GM18951 (cell line): ENCODE measurements around the gene DPY19L2.
"Not testable (repeated sequence)": the region's sequence is repeated elsewhere in the genome, so short reads cannot be mapped to it uniquely, and the experiment has no call there.

Experiments used
- in situ Hi-C: fragments of 300-500 bp; cut with MboI; formaldehyde crosslinking; loops from one replicate; pipeline ENCODE4 v1.12.0; 2022; ENCODE audit warnings: low sequenced_read_pairs, mixed read lengths, inconsistent platforms; ENCODE audit not compliant: unreplicated experiment

DPY19L2 gene

GRCh38 chr12:63669427-63669826 is 1.1 kb upstream of the DPY19L2 start:
- in situ Hi-C loops, result not testable (repeated sequence)

- in situ Hi-C loops, result not testable (repeated sequence)
Observed at GRCh38 chr12:63668800-63669365, 590 bp upstream of the DPY19L2 start.

GRCh38 chr12:63663005-63663404 is 5.3 kb downstream of the DPY19L2 start:
- in situ Hi-C loops, result not testable (repeated sequence)

GRCh38 chr12:63658501-63658900 is 9.8 kb downstream of the DPY19L2 start:
- in situ Hi-C loops, result not testable (repeated sequence)

- in situ Hi-C loops, result not testable (repeated sequence)
Observed at GRCh38 chr12:63656407-63656806, 11.9 kb downstream of the DPY19L2 start.

- in situ Hi-C loops, result not testable (repeated sequence)
Observed at GRCh38 chr12:63655543-63656257, 12.6 kb downstream of the DPY19L2 start.

- in situ Hi-C loops, result not testable (repeated sequence)
Observed at GRCh38 chr12:63654481-63654880, 13.8 kb downstream of the DPY19L2 start.

GRCh38 chr12:63649517-63649916 is 18.8 kb downstream of the DPY19L2 start:
- in situ Hi-C loops, result not testable (repeated sequence)

GRCh38 chr12:63643381-63644140 is 24.7 kb downstream of the DPY19L2 start:
- in situ Hi-C loops, result not testable (repeated sequence)

GRCh38 chr12:63624258-63624657 is 44.0 kb downstream of the DPY19L2 start:
- in situ Hi-C loops, result not testable (repeated sequence)

- in situ Hi-C loops, result not testable (repeated sequence)
Observed at GRCh38 chr12:63615544-63615943, 52.7 kb downstream of the DPY19L2 start.

- in situ Hi-C loops, result not testable (repeated sequence)
Observed at GRCh38 chr12:63611285-63611684, 57.0 kb downstream of the DPY19L2 start.

- in situ Hi-C loops, result not testable (repeated sequence)
Observed at GRCh38 chr12:63609281-63609680, 59.0 kb downstream of the DPY19L2 start.

GRCh38 chr12:63604985-63605384 is 63.3 kb downstream of the DPY19L2 start:
- in situ Hi-C loops, result not testable (repeated sequence)

- in situ Hi-C loops, result not testable (repeated sequence)
Observed at GRCh38 chr12:63594828-63595227, 73.5 kb downstream of the DPY19L2 start.

- in situ Hi-C loops, result not testable (repeated sequence)
Observed at GRCh38 chr12:63584426-63584825, 83.9 kb downstream of the DPY19L2 start.

GRCh38 chr12:63583289-63583688 is 85.0 kb downstream of the DPY19L2 start:
- in situ Hi-C loops, result not testable (repeated sequence)

- in situ Hi-C loops, result not testable (repeated sequence)
Observed at GRCh38 chr12:63577631-63578030, 90.7 kb downstream of the DPY19L2 start.

GRCh38 chr12:63572038-63572437 is 96.3 kb downstream of the DPY19L2 start:
- in situ Hi-C loops, result not testable (repeated sequence)

GRCh38 chr12:63558445-63558844 is 109.8 kb downstream of the DPY19L2 start:
- in situ Hi-C loops, result not testable (repeated sequence)

GRCh38 chr12:63551397-63551796 is 116.9 kb downstream of the DPY19L2 start:
- in situ Hi-C loops, result not testable (repeated sequence)
